Gastrocnemius medialis (tissue), 4 donors: ENCODE measurements around the gene SURF4.

Experiments used
- CTCF ChIP-seq, 5 experiments: fragments of 450-650 bp in 3 of 5; fragments of 200-600 bp in 2 of 5; sonication (generic) in 2 of 5; IDR thresholded peaks in 4 of 5; conservative IDR thresholded peaks in 1 of 5; 1 replicate in 4 of 5; 2 replicates in 1 of 5; pipeline ENCODE4 v1.5.1; 2016 to 2019; ENCODE audit warnings: antibody characterized with exemption in 5 of 5, mild to moderate bottlenecking in 3 of 5, moderate library complexity in 3 of 5
- POLR2A ChIP-seq, 2 donors: fragments of 450-650 bp; IDR thresholded peaks; one replicate each; pipeline ENCODE4 v1.6.1; 2017; ENCODE audit warnings: antibody characterized with exemption in 2 of 2, mild to moderate bottlenecking in 2 of 2, moderate library complexity in 2 of 2

GRCh38 chr9:133393399-133393798, 17.5 kb upstream of the SURF4 start:
- TF ChIP-seq CTCF (IDR thresholded peaks at IDR 0.05 in 4 of 5, conservative IDR thresholded peaks at IDR 0.05 in 1 of 5) (no peak), POLR2A (IDR thresholded peaks at IDR 0.05) (no peak)
